Karpas-422 (cell line): ENCODE measurements around the gene TRIP4. TPM values are rescaled to one million over a fixed set of nuclear protein-coding genes. Genes with fewer than 3 reads are reported as not detected.

Experiments
- DNase-seq: peaks from one replicate; pipeline ENCODE4 v3.0.0-alpha.2; 2015
- H2AFZ ChIP-seq: fragments of 200-600 bp; sonication (generic); 2 replicates; pipeline ENCODE4 v1.6.1; 2014; ENCODE audit warnings: antibody characterized with exemption, low read length, mixed read lengths
- H3K27ac ChIP-seq: fragments of 200-600 bp; sonication (generic); 2 replicates; pipeline ENCODE4 v1.5.1; 2014; ENCODE audit warnings: mild to moderate bottlenecking, low read length, moderate library complexity
- H3K27me3 ChIP-seq: fragments of 200-600 bp; sonication (generic); 2 replicates; pipeline ENCODE4 v1.6.1; 2014; ENCODE audit warnings: low read length, mixed read lengths
- H3K36me3 ChIP-seq: fragments of 200-600 bp; sonication (generic); 2 replicates; pipeline ENCODE4 v1.6.1; 2014; ENCODE audit warnings: low read length, mixed read lengths; ENCODE audit not compliant: insufficient read depth
- H3K4me1 ChIP-seq: fragments of 200-600 bp; sonication (generic); 2 replicates; pipeline ENCODE4 v1.6.1; 2014; ENCODE audit warnings: mild to moderate bottlenecking, low read length, mixed read lengths
- H3K4me2 ChIP-seq: fragments of 200-600 bp; sonication (generic); 2 replicates; pipeline ENCODE4 v1.6.1; 2014; ENCODE audit warnings: low read length, low read depth, mild to moderate bottlenecking; ENCODE audit not compliant: poor library complexity, severe bottlenecking
- H3K4me3 ChIP-seq: fragments of 200-600 bp; sonication (generic); 2 replicates; pipeline ENCODE4 v1.5.1; 2014; ENCODE audit warnings: mild to moderate bottlenecking, antibody characterized with exemption, low read length, mixed read lengths
- H3K79me2 ChIP-seq: fragments of 200-600 bp; sonication (generic); 2 replicates; pipeline ENCODE4 v1.6.1; 2014; ENCODE audit warnings: mild to moderate bottlenecking, low read length, mixed read lengths
- H3K9ac ChIP-seq: fragments of 200-600 bp; sonication (generic); 2 replicates; pipeline ENCODE4 v1.6.0; 2014; ENCODE audit warnings: low read length
- H3K9me2 ChIP-seq: fragments of 200-600 bp; sonication (generic), shearing (Covaris generic); replicated peaks from 2 replicates; pipeline ENCODE4 v1.6.0; 2014; ENCODE audit warnings: mild to moderate bottlenecking, low read length, moderate library complexity; ENCODE audit not compliant: insufficient read depth
- H3K9me3 ChIP-seq: fragments of 300-700, 200-600 bp; sonication (generic); 2 replicates; pipeline ENCODE4 v1.6.1; 2014; ENCODE audit warnings: low read length, mixed read lengths
- H4K20me1 ChIP-seq: fragments of 200-600 bp; sonication (generic); 2 replicates; pipeline ENCODE4 v1.6.1; 2014; ENCODE audit warnings: mild to moderate bottlenecking, antibody characterized with exemption, low read length, low read depth; ENCODE audit not compliant: insufficient read depth
- total RNA-seq: library from RNA; depleted of rRNA; stranded (reverse); fragments of >200 nt; shearing (Covaris generic); gene quantifications from 2 replicates; pipeline ENCODE4 v1.2.3, GENCODE V29; 2014; ENCODE audit warnings: low replicate concordance

The TRIP4 gene
- total RNA-seq, 1 experiment from 2014 or later = 11.9 TPM

GRCh38 chr15:64443747-64444621 lies 56.3 kb downstream of the TRIP4 start:
- Histone ChIP-seq H4K20me1 (no peaks in the 10 kb centered on the region), H3K4me2 (no peak overlapping the region), H2AFZ (no peak overlapping the region), H3K4me3 (no peak overlapping the region), H3K9ac (no peak overlapping the region), H3K9me2 (no peaks in the 10 kb centered on the region), H3K36me3 (no peaks in the 10 kb centered on the region; the same call in 1 of the 2 replicates), H3K79me2 (no peaks in the 10 kb centered on the region), H3K9me3 (no peaks in the 10 kb centered on the region), H3K27ac (peak overlapping the region; percentile 37; the same call in 1 of the 2 replicates), H3K27me3 (no peaks in the 10 kb centered on the region), H3K4me1 (peaks cover 14% of the 10 kb centered on the region)
- DNase-seq = no peak

GRCh38 chr15:64444836-64445235 lies 57.2 kb downstream of the TRIP4 start:
- no peaks in the 10 kb centered on the region for H3K9me2 ChIP-seq
- no peak for DNase-seq
- H3K27me3 ChIP-seq = no peaks in the 10 kb centered on the region
- H3K9ac ChIP-seq = no peak overlapping the region
- H3K4me2 ChIP-seq = no peak overlapping the region
- no peaks in the 10 kb centered on the region; the same call in 1 of the 2 replicates for H3K36me3 ChIP-seq
- H3K27ac ChIP-seq = peak overlapping the region; percentile 37; the same call in 1 of the 2 replicates
- H3K4me1 ChIP-seq = peaks cover 18% of the 10 kb centered on the region
- H3K4me3 ChIP-seq = no peak overlapping the region
- H3K79me2 ChIP-seq = no peaks in the 10 kb centered on the region
- no peaks in the 10 kb centered on the region for H3K9me3 ChIP-seq
- no peaks in the 10 kb centered on the region for H4K20me1 ChIP-seq
- H2AFZ ChIP-seq = no peak overlapping the region

GRCh38 chr15:64447536-64448315 lies 60.1 kb downstream of the TRIP4 start:
- no peak for DNase-seq
- no peaks in the 10 kb centered on the region for H4K20me1 ChIP-seq
- no peaks in the 10 kb centered on the region for H3K27me3 ChIP-seq
- peak overlapping the region; percentile 30; the same call in 1 of the 2 replicates for H3K27ac ChIP-seq
- H3K4me1 ChIP-seq = peaks cover 19% of the 10 kb centered on the region
- no peaks in the 10 kb centered on the region for H3K9me2 ChIP-seq
- no peak overlapping the region for H3K4me3 ChIP-seq
- no peak overlapping the region for H3K9ac ChIP-seq
- no peaks in the 10 kb centered on the region; the same call in 1 of the 2 replicates for H3K36me3 ChIP-seq
- no peak overlapping the region for H3K4me2 ChIP-seq
- no peaks in the 10 kb centered on the region for H3K79me2 ChIP-seq
- H3K9me3 ChIP-seq = no peaks in the 10 kb centered on the region
- H2AFZ ChIP-seq = no peak overlapping the region

- no peaks in the 10 kb centered on the region for H3K36me3 ChIP-seq
- no peak overlapping the region for H2AFZ ChIP-seq
- DNase-seq = no peak
- H4K20me1 ChIP-seq = no peaks in the 10 kb centered on the region
- no peak overlapping the region for H3K27ac ChIP-seq
- no peaks in the 10 kb centered on the region for H3K27me3 ChIP-seq
- H3K4me1 ChIP-seq = peaks cover 56% of the 10 kb centered on the region
- H3K4me2 ChIP-seq = no peak overlapping the region
- no peaks in the 10 kb centered on the region for H3K9me2 ChIP-seq
- no peaks in the 10 kb centered on the region for H3K9me3 ChIP-seq
- no peaks in the 10 kb centered on the region for H3K79me2 ChIP-seq
- H3K9ac ChIP-seq = no peak overlapping the region
- no peak overlapping the region for H3K4me3 ChIP-seq
These were observed 65.5 kb downstream of the TRIP4 start for GRCh38 chr15:64452988-64453688.

- Histone ChIP-seq H3K9me3 (no peaks in the 10 kb centered on the region), H3K4me1 (peaks cover 60% of the 10 kb centered on the region)
- DNase-seq = no peak
These were observed 66.0 kb downstream of the TRIP4 start for GRCh38 chr15:64453689-64454037.

GRCh38 chr15:64454282-64454681 lies 66.6 kb downstream of the TRIP4 start:
- H3K79me2 ChIP-seq = peaks cover 4% of the 10 kb centered on the region; the same call in 1 of the 2 replicates
- H4K20me1 ChIP-seq = no peaks in the 10 kb centered on the region
- peak overlapping the region; percentile 53 for H3K4me3 ChIP-seq
- H3K36me3 ChIP-seq = no peaks in the 10 kb centered on the region
- peak overlapping the region; percentile 61 for H3K9ac ChIP-seq
- H3K27me3 ChIP-seq = no peaks in the 10 kb centered on the region
- no peak overlapping the region for H2AFZ ChIP-seq
- H3K9me3 ChIP-seq = no peaks in the 10 kb centered on the region
- H3K4me1 ChIP-seq = peaks cover 66% of the 10 kb centered on the region
- DNase-seq = no peak
- peak overlapping the region; percentile 78 for H3K4me2 ChIP-seq
- H3K9me2 ChIP-seq = no peaks in the 10 kb centered on the region
- H3K27ac ChIP-seq = peak overlapping the region; percentile 86

More at GRCh38 chr15:64453689-64454037, 66.0 kb downstream of the TRIP4 start:
- H3K79me2 ChIP-seq = no peaks in the 10 kb centered on the region
- H3K36me3 ChIP-seq = no peaks in the 10 kb centered on the region
- no peak overlapping the region for H3K9ac ChIP-seq
- no peak overlapping the region for H3K27ac ChIP-seq
- H3K4me3 ChIP-seq = no peak overlapping the region
- H4K20me1 ChIP-seq = no peaks in the 10 kb centered on the region
- H3K9me2 ChIP-seq = no peaks in the 10 kb centered on the region
- H2AFZ ChIP-seq = no peak overlapping the region
- peak overlapping the region; percentile 78 for H3K4me2 ChIP-seq
- no peaks in the 10 kb centered on the region for H3K27me3 ChIP-seq

- Histone ChIP-seq H3K9me3 (no peaks in the 10 kb centered on the region), H4K20me1 (no peaks in the 10 kb centered on the region), H3K79me2 (peaks cover 15% of the 10 kb centered on the region), H3K36me3 (no peaks in the 10 kb centered on the region), H3K27ac (peak overlapping the region; percentile 86), H3K4me3 (peak overlapping the region; percentile 53), H3K4me1 (peaks cover 70% of the 10 kb centered on the region), H2AFZ (no peak overlapping the region), H3K9me2 (no peaks in the 10 kb centered on the region), H3K9ac (peak overlapping the region; percentile 61), H3K27me3 (no peaks in the 10 kb centered on the region), H3K4me2 (peak overlapping the region; percentile 78)
- DNase-seq = peak; percentile 95
These were observed 68.3 kb downstream of the TRIP4 start for GRCh38 chr15:64455961-64456371.
